Adrenal gland (tissue), 5 donors: Measurements from ENCODE around the gene CDH4.

Source experiments
- POLR2A ChIP-seq, 2 donors: fragments of 450-650 bp; IDR thresholded peaks; one replicate each; pipeline ENCODE4 v1.6.1; 2017; ENCODE audit warnings: antibody characterized with exemption in 2 of 2, mild to moderate bottlenecking in 2 of 2, moderate library complexity in 1 of 2
- TF ChIP-seq, protein P1 (sequence below), 6 experiments: fragments of 450-650 bp in 4 of 6; fragments of 200-600 bp in 2 of 6; sonication (generic) in 1 of 6; IDR thresholded peaks; 1 replicate in 5 of 6; 2 replicates in 1 of 6; pipeline versions ENCODE4 v1.5.1 to v1.8.0; 2016 to 2021; ENCODE audit warnings: antibody characterized with exemption in 6 of 6, mild to moderate bottlenecking in 2 of 6, moderate library complexity in 1 of 6
- donor health status: DM: no; HTN: no; CAD: no.

DNA sequence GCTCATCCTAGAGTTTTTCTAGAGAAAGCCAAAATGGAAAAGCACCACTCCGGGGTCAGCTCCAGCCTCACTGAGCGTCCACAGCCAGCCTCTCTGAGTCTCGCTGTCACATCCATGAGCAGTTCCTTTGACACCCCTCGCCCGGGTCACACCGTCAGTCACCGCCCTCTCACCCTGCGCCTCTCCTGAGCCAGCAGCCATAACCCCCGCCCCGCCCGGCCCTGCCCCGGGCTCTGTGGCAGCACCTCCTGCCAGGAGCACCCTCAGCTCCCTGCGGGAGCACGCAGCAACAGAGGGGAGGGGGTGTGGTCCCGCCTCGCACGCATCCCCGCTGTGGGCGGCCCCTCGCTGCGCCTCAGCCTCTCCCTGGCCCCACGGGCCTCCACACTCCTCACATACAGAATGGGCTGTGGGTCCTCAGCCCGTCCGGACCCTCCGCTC is 545.9 kb downstream of the CDH4 start:
- TF ChIP-seq, protein P1, sequence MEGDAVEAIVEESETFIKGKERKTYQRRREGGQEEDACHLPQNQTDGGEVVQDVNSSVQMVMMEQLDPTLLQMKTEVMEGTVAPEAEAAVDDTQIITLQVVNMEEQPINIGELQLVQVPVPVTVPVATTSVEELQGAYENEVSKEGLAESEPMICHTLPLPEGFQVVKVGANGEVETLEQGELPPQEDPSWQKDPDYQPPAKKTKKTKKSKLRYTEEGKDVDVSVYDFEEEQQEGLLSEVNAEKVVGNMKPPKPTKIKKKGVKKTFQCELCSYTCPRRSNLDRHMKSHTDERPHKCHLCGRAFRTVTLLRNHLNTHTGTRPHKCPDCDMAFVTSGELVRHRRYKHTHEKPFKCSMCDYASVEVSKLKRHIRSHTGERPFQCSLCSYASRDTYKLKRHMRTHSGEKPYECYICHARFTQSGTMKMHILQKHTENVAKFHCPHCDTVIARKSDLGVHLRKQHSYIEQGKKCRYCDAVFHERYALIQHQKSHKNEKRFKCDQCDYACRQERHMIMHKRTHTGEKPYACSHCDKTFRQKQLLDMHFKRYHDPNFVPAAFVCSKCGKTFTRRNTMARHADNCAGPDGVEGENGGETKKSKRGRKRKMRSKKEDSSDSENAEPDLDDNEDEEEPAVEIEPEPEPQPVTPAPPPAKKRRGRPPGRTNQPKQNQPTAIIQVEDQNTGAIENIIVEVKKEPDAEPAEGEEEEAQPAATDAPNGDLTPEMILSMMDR (IDR thresholded peaks at IDR 0.05): no peak
- no peak for TF ChIP-seq POLR2A (IDR thresholded peaks at IDR 0.05)
